Measurements from ENCODE around the gene AIG1. TPM values are rescaled to one million over a fixed set of nuclear protein-coding genes. Genes with fewer than 3 reads are reported as not detected.
"Not testable (repeated sequence)": the region's sequence is repeated elsewhere in the genome, so short reads cannot be mapped to it uniquely, and the experiment has no call there.

AIG1 gene
- total RNA-seq, 1 experiment from 2014 or later: 31.0 TPM

DNA sequence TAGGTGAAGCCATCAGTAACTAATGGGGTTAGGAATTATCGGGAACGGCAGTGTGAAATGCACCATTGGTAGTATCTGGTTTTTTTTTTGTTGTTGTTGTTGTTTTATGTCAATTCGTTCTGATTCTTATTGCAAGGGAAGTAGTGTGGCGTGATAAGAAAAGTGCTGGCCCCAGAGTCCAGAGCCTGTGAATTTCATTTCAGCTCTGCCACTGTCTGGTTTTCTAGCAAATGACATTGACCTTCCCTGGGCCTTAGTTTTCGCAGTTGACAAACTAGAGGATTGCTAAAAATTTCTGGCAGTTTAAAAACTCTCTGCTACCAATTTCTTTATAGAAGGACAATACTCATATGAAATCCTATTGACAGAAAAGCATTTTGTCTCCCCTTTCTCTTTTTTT lies 161.6 kb downstream of the AIG1 start:
- DNase-seq (ENCODE audit: extremely low read depth, low read depth): no peak

DNA sequence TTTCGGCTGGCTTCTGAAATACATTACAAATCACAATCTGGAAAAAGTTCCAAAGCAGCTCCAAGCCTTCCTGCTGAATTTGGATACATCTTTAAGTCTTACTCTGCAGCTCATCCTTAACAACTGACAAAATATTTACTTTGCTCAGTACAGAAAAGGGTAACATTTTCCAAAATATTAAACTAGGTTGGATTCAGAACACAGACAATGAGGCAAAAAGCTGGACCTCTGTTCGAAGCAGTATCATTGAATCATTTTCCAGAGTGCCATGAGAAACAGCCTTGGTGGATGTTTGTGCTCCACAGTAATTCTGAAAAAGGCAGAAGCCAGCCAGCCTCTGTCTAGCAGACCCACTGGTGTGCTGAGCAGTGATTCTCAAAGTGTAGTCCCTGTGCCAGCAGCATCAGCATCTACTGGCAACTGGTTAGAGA lies 162.1 kb downstream of the AIG1 start:
- no peak for DNase-seq (ENCODE audit: extremely low read depth, low read depth)

DNA sequence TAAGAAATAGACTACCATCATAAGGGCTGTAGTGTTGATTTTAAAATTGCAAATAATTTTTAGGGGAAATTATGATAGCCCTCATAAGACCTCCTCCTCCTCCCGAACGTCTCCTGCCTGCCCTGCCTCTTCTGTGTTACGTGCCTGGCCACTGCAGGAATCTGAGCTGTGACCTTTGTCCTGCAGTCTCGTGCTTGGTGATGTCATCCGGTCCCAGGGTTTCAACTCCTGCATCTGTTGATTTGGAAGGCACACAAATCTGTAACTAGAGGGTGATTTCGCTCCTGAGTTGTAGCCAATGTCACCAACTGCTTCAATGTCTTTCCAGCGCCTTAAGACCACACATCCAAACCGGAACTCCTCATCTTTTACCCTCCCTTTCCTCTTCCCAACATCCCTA lies 163.2 kb downstream of the AIG1 start:
- DNase-seq (ENCODE audit: extremely low read depth, low read depth): no peak

DNA sequence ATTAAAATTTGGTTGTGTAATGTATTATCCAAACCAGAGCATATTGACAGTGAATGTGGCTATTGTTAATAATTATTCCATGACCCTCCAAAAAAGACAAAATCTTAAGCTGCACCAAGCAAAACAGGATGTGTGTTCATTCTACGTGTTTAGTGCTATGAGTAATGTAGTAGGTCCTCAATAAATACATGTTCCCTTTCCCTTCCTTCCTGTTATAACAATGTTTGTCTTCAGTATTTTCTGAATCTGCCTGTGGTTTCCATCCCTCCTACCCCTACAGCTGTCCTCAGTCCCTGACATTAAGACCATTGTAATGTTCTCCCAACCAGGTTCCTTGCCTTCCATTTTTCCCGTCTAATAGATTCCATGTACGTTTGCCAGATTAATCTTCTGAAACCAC lies 163.8 kb downstream of the AIG1 start:
- DNase-seq (ENCODE audit: extremely low read depth, low read depth): no peak

DNA sequence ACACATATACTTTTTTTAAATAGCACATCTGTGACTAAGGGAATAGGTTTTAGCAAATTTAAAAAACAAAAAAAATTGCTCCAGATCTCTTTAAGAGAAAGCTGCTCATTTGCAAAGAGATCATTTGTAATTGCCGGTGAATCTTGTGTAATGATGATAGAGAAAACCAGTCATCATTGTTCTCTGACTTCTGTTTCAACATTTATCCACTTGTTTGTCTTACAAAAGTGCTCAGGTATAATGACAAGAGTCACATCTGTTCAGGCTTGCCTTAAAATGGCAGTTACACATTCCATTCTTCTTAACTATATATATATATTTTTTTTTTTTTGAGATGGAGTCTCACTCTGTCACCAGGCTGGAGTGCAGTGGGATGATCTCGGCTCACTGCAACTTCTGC lies 165.2 kb downstream of the AIG1 start:
- DNase-seq (ENCODE audit: extremely low read depth, low read depth): no peak

DNA sequence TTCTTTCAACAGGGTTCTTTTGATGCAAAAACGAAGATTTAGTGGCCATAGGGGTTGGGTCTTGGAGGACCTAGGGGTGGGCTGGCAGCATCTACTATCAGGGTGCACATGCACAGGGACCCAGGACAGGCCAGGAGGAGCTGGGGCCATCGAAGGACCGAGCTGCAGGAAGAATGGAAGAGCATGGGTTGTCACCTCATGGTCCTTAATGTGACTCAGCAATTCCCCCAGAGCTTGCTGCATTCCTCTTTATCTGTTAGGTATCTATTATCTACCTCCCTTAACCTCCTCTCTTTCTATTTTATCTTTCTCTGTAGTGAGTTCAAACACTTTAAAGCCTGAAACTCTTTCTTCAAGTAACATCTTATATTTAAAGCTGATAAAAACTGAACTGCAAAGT lies 167.0 kb downstream of the AIG1 start:
- DNase-seq (ENCODE audit: extremely low read depth, low read depth): no peak

DNA sequence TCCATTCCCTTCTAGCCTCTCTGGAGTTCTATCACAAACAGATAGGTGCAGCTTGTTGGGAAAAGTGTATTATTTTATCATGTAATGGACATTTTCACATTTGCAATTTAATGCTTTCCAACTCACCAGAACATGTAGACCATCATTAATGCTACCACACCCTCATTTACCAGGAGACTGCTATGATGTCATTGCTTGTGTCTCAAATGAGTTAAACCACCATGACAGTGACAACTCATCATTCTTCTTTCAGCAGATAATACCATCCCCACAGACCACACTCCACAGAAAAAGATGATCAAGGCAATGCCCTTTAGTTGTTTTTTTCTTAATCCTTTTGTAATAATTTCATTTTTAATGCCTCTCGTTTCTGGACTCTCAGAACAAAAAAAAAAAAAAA lies 168.7 kb downstream of the AIG1 start:
- no peak for DNase-seq (ENCODE audit: extremely low read depth, low read depth)

DNA sequence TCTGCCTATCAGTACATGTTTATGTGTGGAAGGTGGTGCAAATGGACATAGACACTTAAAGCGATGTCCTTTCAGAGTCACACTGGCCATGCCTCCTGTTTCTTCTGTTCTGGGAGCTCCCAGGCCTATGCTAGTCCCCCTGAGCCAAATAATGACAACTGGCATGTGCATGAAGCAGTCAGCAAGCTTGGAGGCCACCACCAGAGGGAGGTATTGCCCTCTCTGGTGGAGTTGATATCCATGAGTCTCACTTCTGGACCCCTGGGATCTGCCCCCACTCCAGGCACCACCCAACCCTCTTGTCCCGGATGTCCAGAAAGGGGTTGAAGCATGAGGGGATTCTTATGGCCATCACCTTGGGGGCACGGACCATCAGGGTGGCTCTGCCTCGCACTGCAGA lies 172.2 kb downstream of the AIG1 start:
- DNase-seq (ENCODE audit: extremely low read depth, low read depth): no peak

DNA sequence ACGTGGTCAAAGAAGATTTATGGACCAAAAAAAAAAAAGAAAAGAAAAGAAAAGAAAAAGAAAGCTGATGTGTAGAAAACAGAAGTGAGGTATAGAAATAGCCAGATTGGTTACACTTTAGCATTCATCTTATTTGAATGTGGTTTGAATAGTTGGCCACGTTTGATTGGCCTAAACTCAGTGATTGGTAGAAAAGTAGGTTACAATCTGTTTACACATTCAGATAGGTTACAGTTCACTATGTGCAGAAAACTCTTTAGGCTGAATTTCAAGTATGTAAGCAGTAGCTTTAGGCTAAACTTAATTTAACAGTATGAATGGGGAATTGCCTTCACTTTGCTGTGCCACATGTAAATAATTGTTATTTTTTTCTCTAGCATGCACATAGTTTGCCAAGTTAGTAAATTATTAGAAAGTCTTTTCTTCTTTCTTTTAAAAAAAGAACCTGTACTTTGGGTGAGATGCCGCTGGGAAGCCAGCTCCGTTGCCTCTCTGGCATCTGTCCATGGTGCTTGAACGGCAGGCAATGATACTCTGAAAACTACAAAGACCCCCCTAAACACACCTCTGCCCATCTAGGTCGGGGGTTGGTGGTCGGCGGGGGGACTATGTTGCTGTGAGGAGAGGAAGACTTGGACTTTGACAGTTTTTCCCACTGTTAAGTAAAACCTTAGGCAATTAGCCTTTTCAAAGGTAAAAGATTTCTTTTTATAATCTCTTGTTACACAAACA lies 173.0 kb downstream of the AIG1 start:
- no peak for DNase-seq (ENCODE audit: extremely low read depth, low read depth)

DNA sequence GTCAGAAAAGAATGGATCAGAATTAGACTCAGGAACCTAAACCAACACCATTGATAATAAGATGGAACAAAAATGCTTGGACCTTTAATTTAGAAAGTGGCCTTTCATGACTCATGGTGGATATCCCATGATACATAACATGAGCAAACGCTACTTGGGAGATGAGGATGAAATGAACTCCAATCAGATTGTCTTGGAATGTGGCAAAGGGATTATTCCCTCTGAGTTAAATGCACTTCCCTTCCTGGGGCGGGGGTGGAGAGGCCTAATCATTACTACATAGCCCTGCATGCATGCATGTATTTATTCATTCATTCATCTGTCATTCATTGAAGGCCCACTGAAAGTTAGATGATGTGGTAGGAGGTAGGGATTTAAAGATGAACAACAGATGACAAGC lies 174.0 kb downstream of the AIG1 start:
- no peak for DNase-seq (ENCODE audit: extremely low read depth, low read depth)

DNA sequence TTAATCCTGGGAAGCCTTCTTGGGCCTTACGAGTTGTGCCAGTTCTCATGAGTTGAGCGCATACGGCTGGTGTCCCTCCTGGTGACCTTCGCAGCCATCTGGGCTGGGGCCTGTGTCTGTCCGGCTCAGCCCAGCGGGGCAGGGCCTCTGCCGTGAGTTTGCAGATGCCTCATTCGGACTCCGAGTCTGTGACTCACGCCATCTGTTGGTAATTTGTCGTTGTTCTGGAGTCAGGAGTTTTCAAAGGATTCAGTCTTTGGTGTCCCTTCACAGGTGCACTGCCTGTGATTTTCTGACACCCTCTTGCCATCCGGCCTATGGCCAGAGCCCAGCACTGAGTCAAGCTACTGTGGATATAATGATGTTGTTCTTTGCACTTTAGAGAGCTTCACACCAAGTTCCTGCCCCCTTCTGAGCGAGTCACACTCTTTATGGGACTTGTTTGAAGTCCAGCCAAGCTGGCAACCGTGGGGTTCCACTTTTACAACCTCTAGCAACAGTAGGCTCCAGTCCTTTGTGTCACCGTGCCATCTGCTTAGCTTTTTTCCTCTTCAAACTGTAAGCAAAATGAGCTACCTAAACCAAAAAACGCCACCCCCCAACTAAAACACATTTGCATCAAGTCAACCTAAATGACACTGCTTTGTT lies 175.6 kb downstream of the AIG1 start:
- DNase-seq (ENCODE audit: extremely low read depth, low read depth): no peak

DNA sequence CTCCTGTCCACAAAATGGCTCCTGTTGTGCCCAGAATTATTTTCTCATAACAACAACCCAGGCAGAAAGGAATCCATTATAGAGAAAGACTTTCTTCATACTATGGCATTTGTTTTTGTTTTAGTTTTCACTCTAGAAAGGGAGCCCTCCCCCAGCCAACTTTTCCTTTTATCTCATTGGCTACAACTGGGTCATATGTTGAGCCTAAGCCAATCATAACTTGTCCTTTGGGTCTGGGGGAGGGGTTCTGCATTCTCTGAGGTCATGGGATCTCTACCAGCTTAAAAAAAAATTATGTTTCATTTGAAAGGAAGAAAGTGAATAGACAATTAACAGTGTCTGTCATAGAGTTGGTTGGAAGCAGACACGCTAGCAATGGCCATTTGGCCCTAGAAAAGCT lies 177.6 kb downstream of the AIG1 start:
- DNase-seq (ENCODE audit: extremely low read depth, low read depth): no peak

DNA sequence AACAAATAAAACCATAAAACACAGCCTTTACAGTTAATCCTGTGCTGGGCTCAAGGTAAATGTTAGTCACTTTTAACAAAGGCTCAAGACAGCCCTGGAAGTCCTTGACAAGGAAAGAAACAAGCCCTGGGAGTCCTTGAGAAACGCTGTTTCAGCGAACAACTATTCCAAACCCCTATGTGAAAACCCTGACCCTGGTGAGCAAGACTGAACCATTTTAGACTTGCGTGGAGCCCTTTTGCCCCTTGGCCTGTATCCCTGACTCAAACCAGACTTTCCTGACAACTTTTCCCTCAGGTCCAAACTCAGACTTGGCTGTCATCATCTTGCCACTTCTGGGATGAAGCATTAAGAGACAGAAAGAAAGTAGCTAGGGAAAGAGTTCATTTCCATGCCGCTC lies 180.4 kb downstream of the AIG1 start:
- DNase-seq (ENCODE audit: extremely low read depth, low read depth): no peak

DNA sequence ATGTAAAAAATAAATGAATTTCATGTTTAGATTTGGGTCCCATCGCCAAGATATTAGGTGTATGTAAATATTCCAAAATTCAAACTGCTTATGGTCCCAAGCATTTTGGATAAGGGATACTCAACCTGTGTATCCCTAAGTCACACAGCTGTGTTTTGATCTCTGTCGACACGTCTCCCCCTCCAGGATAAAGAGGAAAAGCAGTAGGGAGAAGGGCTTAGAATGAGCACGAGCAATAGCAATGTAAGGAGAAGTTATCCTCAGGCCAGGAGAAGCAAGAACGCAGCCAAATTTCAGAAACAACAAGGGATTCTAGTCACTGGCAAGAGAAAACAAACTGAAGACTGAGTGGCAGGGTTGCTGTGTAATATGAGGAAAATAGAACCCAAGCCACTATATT lies 181.2 kb downstream of the AIG1 start:
- DNase-seq (ENCODE audit: extremely low read depth, low read depth): no peak

DNA sequence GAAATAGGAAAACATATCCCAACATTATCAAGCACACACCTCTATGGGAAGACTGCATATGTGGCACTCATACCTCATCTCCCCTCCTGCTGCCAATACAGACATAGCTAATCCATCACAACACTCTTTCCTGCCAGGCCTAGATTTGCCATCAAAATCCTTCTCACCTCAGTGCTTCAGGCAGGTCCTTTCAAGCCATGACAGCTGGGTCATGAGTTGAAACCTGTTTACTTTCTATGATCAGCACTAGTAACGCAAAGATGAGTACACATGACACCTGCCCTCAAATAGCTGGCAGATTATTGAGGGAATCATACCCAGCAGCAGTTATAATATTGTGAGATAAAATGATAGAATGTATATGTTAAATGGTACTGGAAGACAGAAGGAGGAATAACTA lies 183.1 kb downstream of the AIG1 start:
- DNase-seq (ENCODE audit: extremely low read depth, low read depth): no peak

DNA sequence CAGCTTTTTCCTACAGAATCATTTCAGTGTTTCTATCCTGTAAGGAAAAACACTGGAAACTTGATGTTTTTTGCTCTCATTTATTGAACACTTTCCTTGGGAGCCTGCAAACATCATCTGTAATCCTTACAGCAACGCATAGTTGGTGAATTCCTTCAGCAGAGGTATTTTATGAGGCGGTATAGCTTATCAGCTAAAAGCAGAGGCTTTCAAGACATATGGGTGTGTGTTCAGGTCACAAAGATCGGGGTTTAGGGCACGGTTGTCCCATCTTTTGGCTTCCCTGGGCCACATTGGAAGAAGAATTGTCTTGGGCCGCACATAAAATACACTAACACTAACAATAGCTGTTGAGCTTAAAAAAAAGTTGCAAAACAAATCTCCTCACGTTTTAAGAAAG lies 185.0 kb downstream of the AIG1 start:
- no peak for DNase-seq (ENCODE audit: extremely low read depth, low read depth)

DNA sequence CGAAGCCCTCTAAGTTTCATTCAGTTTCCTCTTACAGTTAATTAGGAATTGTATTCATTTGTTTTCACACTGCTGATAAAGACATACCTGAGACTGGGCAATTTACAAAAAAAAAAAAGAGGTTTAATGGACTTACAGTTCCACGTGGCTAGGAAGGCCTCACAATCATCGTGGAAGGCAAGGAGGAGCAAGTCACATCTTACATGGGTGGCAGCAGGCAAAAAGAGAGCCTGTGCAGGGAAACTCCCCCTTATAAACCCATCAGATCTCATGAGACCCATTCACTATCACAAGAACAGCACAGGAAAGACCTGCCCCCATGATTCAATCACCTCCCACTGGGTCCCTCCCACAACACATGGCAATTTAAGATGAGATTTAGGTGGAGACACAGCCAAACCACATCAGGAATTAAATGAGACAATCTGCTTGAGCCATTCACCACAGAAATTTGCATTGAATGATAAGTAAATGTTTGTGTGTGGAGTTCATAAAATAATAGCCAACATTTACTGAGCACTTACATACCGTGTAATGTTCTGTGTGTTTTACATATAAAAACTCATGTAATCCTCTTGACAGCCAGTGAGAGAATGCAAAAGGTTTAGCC lies 185.6 kb downstream of the AIG1 start:
- not testable (repeated sequence) for DNase-seq (ENCODE audit: extremely low read depth, low read depth)

DNA sequence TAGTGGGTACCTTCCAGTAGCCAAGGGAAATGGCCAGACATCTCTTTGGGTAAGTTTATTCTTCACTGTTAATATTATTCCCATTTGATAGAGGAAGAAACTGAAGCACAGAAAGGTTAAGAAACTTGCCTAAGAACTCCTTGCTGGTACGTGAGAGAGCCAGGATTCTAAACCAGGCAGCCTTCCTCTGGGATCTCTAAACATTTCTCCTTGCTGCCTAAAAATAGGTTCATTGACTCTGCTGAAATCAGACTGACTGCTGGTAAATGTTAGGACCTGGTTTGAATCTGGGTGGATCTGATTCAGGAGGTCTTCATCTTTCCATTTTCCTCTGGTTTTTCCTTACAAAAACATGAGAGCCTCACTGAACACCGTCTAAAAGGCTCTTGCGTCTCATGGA lies 186.9 kb downstream of the AIG1 start:
- no peak for DNase-seq (ENCODE audit: extremely low read depth, low read depth)

DNA sequence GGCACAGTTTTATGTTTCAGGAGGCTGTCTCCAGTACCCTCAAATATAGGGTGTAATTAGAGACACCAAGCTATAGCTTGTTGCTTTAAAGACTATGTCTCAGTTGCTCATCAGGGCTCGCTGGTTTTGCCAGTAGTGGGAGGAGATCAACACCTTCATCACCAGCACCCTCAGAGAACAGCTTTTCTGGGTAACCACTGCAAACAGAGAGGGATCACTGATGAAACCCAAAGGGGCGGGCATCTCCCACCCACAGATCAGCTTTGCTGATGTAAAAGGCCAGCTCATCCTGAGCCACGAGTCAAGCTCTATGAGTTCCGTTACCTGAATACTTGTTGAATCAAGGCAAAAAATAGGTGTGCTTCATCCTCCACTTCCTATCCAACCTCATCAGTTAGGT lies 187.7 kb downstream of the AIG1 start:
- no peak for DNase-seq (ENCODE audit: extremely low read depth, low read depth)

DNA sequence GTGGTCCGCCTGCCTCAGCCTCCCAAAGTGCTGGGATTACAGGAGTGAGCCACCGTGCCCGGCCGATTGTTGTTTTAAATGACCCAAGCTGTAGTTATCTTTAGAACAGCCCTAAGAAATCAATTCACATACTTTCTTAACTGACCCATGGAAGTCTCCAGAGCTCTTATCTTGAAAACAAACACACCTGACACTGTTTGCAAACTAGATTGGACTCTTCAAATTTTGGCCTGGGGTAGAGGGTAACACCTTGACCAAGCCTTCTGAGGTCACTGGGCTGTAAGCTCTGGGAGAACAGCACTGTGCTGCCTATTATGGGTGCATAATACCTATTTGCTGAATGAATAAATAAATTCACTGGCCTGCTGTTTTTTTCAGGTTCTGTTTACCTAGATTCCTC lies 190.6 kb downstream of the AIG1 start:
- DNase-seq (ENCODE audit: extremely low read depth, low read depth): no peak

DNA sequence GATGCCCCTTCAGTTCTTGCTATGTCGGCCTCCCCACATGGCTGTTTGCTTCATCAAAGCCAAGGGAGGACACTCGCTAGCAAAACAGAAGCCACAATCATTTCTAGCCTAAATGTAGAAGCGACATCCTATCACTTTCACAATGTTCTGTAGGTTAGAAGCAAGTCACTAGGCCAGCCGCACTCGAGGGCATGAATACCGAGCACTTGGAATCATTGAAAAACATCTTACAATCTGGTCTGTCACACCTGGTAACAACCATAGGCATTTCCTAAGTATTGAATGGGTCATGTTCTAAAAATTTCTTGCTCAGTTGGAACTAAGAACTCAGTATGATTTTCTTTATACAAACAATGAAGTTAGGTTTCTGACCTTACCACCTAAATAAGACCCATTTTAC lies 192.3 kb downstream of the AIG1 start:
- DNase-seq (ENCODE audit: extremely low read depth, low read depth): no peak

DNA sequence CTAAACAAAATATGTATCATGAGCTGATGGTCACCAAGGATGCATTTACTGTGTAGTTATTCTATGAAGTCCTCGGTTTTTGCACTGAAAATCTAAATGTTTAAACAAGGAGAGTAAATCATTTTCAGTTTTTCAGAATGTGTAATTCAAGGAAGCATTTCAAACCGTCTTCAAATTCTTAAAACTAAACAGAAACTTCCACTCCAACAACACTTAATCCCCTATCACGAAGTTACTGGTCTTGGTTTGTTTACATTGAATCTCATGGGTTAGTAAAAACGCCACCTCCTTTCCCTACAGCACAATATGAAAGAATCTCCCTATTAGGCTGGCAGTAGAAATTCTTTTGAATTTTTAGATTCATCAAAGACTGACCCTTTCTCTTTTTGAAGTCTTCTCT lies 192.9 kb downstream of the AIG1 start:
- no peak for DNase-seq (ENCODE audit: extremely low read depth, low read depth)
